Esophagus squamous epithelium (tissue), 4 donors: ENCODE data around the gene PHKB.

ENCODE experiments used
- CTCF ChIP-seq, 6 experiments: fragments of 450-650 bp in 4 of 6; fragments of 200-600 bp in 2 of 6; sonication (generic) in 2 of 6; IDR thresholded peaks; one replicate each; pipeline ENCODE4 v1.5.1; 2016 to 2019; ENCODE audit warnings: antibody characterized with exemption in 6 of 6, mild to moderate bottlenecking in 4 of 6, moderate library complexity in 4 of 6
- POLR2A ChIP-seq, 4 donors: fragments of 450-650 bp; IDR thresholded peaks; one replicate each; pipeline ENCODE4 v1.6.1; 2017; ENCODE audit warnings: antibody characterized with exemption in 4 of 4, mild to moderate bottlenecking in 4 of 4, moderate library complexity in 3 of 4

GRCh38 chr16:47592232-47592631 is 131.1 kb downstream of the PHKB start:
- TF ChIP-seq CTCF (IDR thresholded peaks at IDR 0.05) (no peak), POLR2A (IDR thresholded peaks at IDR 0.05) (no peak)
